ENCODE results near the gene PPP2R2B. TPM values are rescaled to one million over a fixed set of nuclear protein-coding genes. Genes with fewer than 3 reads are reported as not detected.
A peak's percentile ranks its signal among the peaks of the same experiment; 100 is the strongest.

The PPP2R2B gene
- total RNA-seq, 1 experiment from 2014 or later = 20.3 TPM

DNA sequence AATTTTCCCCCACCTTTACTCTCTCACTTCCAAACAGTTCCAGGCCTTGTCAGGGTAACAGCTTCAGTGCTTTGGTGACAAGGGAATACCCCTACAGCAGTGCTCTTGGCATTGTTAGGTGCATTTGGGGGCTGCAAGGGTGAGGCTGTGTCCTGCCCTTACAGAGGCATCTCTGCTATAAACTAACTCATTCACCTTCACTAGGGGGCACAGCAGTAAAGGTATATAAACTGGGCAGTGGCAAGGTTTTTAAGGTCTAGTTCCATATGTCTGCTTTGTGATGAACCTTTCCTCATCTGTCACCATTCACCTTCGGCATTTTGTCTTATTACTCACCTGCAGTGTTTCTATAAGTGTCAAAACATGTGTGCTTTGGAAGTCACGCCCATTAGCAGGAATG is 283.5 kb downstream of the PPP2R2B start:
- Mint-ChIP-seq H3K4me3 (no peak overlapping the region), H3K9me3 (no peaks in the 10 kb centered on the region), H3K27me3 (ENCODE audit: low read depth) (no peaks in the 10 kb centered on the region), H3K36me3 (no peaks in the 10 kb centered on the region), H3K27ac (no peak overlapping the region), H3K4me1 (no peaks in the 10 kb centered on the region)
- ChIA-PET POLR2A (interaction anchor here (0.6 kb wide), 1 partner anchor 340 kb away, joined by 3 read pairs; no protein-coding TSS in a partner anchor), CTCF (interaction anchor here (1.0 to 1.5 kb wide), 4 partner anchors 52 to 594 kb away, joined by 3 to 5 read pairs (median 4); no protein-coding TSS in a partner anchor)
- ATAC-seq = peak; percentile 60
- DNase-seq (ENCODE audit: low spot score) = no peak
- no peak for TF ChIP-seq ZNF121 (CRISPR knock-in tag; IDR thresholded peaks at IDR 0.05)
- TF ChIP-seq ELF4 (CRISPR knock-in tag; IDR thresholded peaks at IDR 0.05; ENCODE audit: low read depth) = no peak
- TF ChIP-seq ZNF263 (CRISPR knock-in tag; IDR thresholded peaks at IDR 0.05; ENCODE audit: low read depth) = no peak
- TF ChIP-seq ZNF416 (CRISPR knock-in tag; IDR thresholded peaks at IDR 0.05) = no peak
- TF ChIP-seq OVOL2 (CRISPR knock-in tag; IDR thresholded peaks at IDR 0.05; ENCODE audit: borderline replicate concordance) = no peak
- TF ChIP-seq, protein P1, sequence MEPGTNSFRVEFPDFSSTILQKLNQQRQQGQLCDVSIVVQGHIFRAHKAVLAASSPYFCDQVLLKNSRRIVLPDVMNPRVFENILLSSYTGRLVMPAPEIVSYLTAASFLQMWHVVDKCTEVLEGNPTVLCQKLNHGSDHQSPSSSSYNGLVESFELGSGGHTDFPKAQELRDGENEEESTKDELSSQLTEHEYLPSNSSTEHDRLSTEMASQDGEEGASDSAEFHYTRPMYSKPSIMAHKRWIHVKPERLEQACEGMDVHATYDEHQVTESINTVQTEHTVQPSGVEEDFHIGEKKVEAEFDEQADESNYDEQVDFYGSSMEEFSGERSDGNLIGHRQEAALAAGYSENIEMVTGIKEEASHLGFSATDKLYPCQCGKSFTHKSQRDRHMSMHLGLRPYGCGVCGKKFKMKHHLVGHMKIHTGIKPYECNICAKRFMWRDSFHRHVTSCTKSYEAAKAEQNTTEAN (CRISPR knock-in tag; IDR thresholded peaks at IDR 0.05) = no peak
- TF ChIP-seq MAX (CRISPR knock-in tag; IDR thresholded peaks at IDR 0.05) = no peak
- TF ChIP-seq ZNF138 (CRISPR knock-in tag; conservative IDR thresholded peaks at IDR 0.05) = no peak
- no peak for TF ChIP-seq ZNF219 (CRISPR knock-in tag; IDR thresholded peaks at IDR 0.05; ENCODE audit: borderline replicate concordance)
- TF ChIP-seq, protein P2, sequence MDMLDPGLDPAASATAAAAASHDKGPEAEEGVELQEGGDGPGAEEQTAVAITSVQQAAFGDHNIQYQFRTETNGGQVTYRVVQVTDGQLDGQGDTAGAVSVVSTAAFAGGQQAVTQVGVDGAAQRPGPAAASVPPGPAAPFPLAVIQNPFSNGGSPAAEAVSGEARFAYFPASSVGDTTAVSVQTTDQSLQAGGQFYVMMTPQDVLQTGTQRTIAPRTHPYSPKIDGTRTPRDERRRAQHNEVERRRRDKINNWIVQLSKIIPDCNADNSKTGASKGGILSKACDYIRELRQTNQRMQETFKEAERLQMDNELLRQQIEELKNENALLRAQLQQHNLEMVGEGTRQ (CRISPR knock-in tag; IDR thresholded peaks at IDR 0.05) = no peak
- TF ChIP-seq, protein P3, sequence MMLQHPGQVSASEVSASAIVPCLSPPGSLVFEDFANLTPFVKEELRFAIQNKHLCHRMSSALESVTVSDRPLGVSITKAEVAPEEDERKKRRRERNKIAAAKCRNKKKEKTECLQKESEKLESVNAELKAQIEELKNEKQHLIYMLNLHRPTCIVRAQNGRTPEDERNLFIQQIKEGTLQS (CRISPR knock-in tag; conservative IDR thresholded peaks at IDR 0.05) = no peak
- no peak for TF ChIP-seq IRF1 (CRISPR knock-in tag; IDR thresholded peaks at IDR 0.05)
- no peak for TF ChIP-seq IRF2 (CRISPR knock-in tag; IDR thresholded peaks at IDR 0.05; ENCODE audit: borderline replicate concordance, low read depth)
- no peak for TF ChIP-seq NFATC4 (CRISPR knock-in tag; IDR thresholded peaks at IDR 0.05)
- no peak for TF ChIP-seq GRHL2 (CRISPR knock-in tag; IDR thresholded peaks at IDR 0.05; ENCODE audit: insufficient replicate concordance, severe bottlenecking)
- TF ChIP-seq ZNF423 (CRISPR knock-in tag; IDR thresholded peaks at IDR 0.05) = no peak
- TF ChIP-seq TP53 (CRISPR knock-in tag; IDR thresholded peaks at IDR 0.05) = no peak
- no peak for TF ChIP-seq CBFB (CRISPR knock-in tag; IDR thresholded peaks at IDR 0.05; ENCODE audit: low read depth)

GRCh38 chr5:146592352-146592751 is 286.2 kb downstream of the PPP2R2B start:
- no peaks in the 10 kb centered on the region for H3K9me3 Mint-ChIP-seq
- no peak for DNase-seq (ENCODE audit: low spot score)
- no peaks in the 10 kb centered on the region for H3K4me1 Mint-ChIP-seq
- no peak for ATAC-seq
- no peaks in the 10 kb centered on the region for H3K36me3 Mint-ChIP-seq
- ChIA-PET POLR2A (no interaction called here), CTCF (interaction anchor here (0.8 kb wide), 1 partner anchor 374 kb away, joined by 3 read pairs; no protein-coding TSS in a partner anchor)
- no peak overlapping the region for H3K27ac Mint-ChIP-seq
- H3K4me3 Mint-ChIP-seq = no peak overlapping the region
- no peaks in the 10 kb centered on the region for H3K27me3 Mint-ChIP-seq (ENCODE audit: low read depth)
- TF ChIP-seq ZNF512 (CRISPR knock-in tag; IDR thresholded peaks at IDR 0.05; ENCODE audit: borderline replicate concordance) (no peak), FOXJ3 (CRISPR knock-in tag; IDR thresholded peaks at IDR 0.05; ENCODE audit: borderline replicate concordance) (no peak), CREM (CRISPR knock-in tag; IDR thresholded peaks at IDR 0.05) (no peak), ATF2 (CRISPR knock-in tag; IDR thresholded peaks at IDR 0.05; ENCODE audit: borderline replicate concordance, low read depth) (no peak)
- TF ChIP-seq, protein P4, sequence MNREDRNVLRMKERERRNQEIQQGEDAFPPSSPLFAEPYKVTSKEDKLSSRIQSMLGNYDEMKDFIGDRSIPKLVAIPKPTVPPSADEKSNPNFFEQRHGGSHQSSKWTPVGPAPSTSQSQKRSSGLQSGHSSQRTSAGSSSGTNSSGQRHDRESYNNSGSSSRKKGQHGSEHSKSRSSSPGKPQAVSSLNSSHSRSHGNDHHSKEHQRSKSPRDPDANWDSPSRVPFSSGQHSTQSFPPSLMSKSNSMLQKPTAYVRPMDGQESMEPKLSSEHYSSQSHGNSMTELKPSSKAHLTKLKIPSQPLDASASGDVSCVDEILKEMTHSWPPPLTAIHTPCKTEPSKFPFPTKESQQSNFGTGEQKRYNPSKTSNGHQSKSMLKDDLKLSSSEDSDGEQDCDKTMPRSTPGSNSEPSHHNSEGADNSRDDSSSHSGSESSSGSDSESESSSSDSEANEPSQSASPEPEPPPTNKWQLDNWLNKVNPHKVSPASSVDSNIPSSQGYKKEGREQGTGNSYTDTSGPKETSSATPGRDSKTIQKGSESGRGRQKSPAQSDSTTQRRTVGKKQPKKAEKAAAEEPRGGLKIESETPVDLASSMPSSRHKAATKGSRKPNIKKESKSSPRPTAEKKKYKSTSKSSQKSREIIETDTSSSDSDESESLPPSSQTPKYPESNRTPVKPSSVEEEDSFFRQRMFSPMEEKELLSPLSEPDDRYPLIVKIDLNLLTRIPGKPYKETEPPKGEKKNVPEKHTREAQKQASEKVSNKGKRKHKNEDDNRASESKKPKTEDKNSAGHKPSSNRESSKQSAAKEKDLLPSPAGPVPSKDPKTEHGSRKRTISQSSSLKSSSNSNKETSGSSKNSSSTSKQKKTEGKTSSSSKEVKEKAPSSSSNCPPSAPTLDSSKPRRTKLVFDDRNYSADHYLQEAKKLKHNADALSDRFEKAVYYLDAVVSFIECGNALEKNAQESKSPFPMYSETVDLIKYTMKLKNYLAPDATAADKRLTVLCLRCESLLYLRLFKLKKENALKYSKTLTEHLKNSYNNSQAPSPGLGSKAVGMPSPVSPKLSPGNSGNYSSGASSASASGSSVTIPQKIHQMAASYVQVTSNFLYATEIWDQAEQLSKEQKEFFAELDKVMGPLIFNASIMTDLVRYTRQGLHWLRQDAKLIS (CRISPR knock-in tag; IDR thresholded peaks at IDR 0.05; ENCODE audit: borderline replicate concordance) = no peak
